ENCODE data around the gene SNUPN.
"Not testable (repeated sequence)": the region's sequence is repeated elsewhere in the genome, so short reads cannot be mapped to it uniquely, and the experiment has no call there.

The SNUPN gene

GRCh38 chr15:75578173-75578947 lies 47.2 kb downstream of the SNUPN start:
- DNase-seq = peak; percentile 20

- peak; percentile 15 for DNase-seq
Observed at GRCh38 chr15:75577401-75578172, 47.9 kb downstream of the SNUPN start.

- DNase-seq = no peak
Observed at GRCh38 chr15:75573648-75574384, 51.7 kb downstream of the SNUPN start.

GRCh38 chr15:75570126-75570845 lies 55.2 kb downstream of the SNUPN start:
- DNase-seq = peak; percentile 8

GRCh38 chr15:75565062-75565970 lies 60.2 kb downstream of the SNUPN start:
- DNase-seq = no peak

- DNase-seq = no peak
Observed at GRCh38 chr15:75561888-75562287, 63.6 kb downstream of the SNUPN start.

- DNase-seq = not testable (repeated sequence)
Observed at GRCh38 chr15:75559360-75559759, 66.2 kb downstream of the SNUPN start.

GRCh38 chr15:75558955-75559354 lies 66.6 kb downstream of the SNUPN start:
- DNase-seq = not testable (repeated sequence)

- peak; percentile 67 for DNase-seq
Observed at GRCh38 chr15:75554717-75555116, 70.8 kb downstream of the SNUPN start.

- no peak for DNase-seq
Observed at GRCh38 chr15:75553659-75554058, 71.9 kb downstream of the SNUPN start.

- no peak for DNase-seq
Observed at GRCh38 chr15:75551091-75551490, 74.4 kb downstream of the SNUPN start.
